Rectal smooth muscle tissue (tissue), 1 donor: ENCODE data around the gene GRK1.
"Not testable (repeated sequence)": the region's sequence is repeated elsewhere in the genome, so short reads cannot be mapped to it uniquely, and the experiment has no call there.

ENCODE experiments used
- H3K27ac ChIP-seq: one replicate; pipeline ENCODE4 v1.7.0; 2013; ENCODE audit warnings: low read depth, low read length, inconsistent platforms
- H3K27me3 ChIP-seq: one replicate; pipeline ENCODE4 v1.7.0; 2013; ENCODE audit warnings: low read length; ENCODE audit not compliant: control insufficient read depth, insufficient read depth
- H3K36me3 ChIP-seq: one replicate; pipeline ENCODE4 v1.7.0; 2013; ENCODE audit warnings: low read length; ENCODE audit not compliant: control insufficient read depth, insufficient read depth
- H3K4me1 ChIP-seq: one replicate; pipeline ENCODE4 v1.7.0; 2013; ENCODE audit warnings: low read length; ENCODE audit not compliant: control insufficient read depth, insufficient read depth
- H3K4me3 ChIP-seq: one replicate; pipeline ENCODE4 v1.7.0; 2013; ENCODE audit warnings: low read length
- H3K9ac ChIP-seq: one replicate; pipeline ENCODE4 v1.7.0; 2013; ENCODE audit warnings: low read length

Gene GRK1

GRCh38 chr13:113666951-113667701 lies at the start of gene GRK1:
TSS of gene GRK1 (plus strand) at chr13:113667219. CDS start at chr13:113667387, 168 bp downstream.
- Histone ChIP-seq H3K4me3 (no peak within 1 kb of the TSS), H3K36me3 (no peaks in the 10 kb centered on the region), H3K4me1 (no peaks in the 10 kb centered on the region), H3K9ac (no peak within 1 kb of the TSS), H3K27me3 (peaks cover 5% of the 10 kb centered on the region), H3K27ac (no peak within 1 kb of the TSS)

GRCh38 chr13:113617961-113618360 lies 49.1 kb upstream of the GRK1 start:
- H3K4me3 ChIP-seq: no peak overlapping the region
- H3K27ac ChIP-seq: no peak overlapping the region
- peaks cover 4% of the 10 kb centered on the region for H3K36me3 ChIP-seq
- H3K27me3 ChIP-seq: no peaks in the 10 kb centered on the region
- no peak overlapping the region for H3K9ac ChIP-seq
- H3K4me1 ChIP-seq: no peaks in the 10 kb centered on the region

- Histone ChIP-seq H3K4me3 (no peak overlapping the region), H3K27me3 (no peaks in the 10 kb centered on the region), H3K36me3 (peaks cover 4% of the 10 kb centered on the region), H3K27ac (no peak overlapping the region), H3K9ac (no peak overlapping the region), H3K4me1 (no peaks in the 10 kb centered on the region)
Observed at GRCh38 chr13:113618455-113618854, 48.6 kb upstream of the GRK1 start.

- Histone ChIP-seq H3K9ac (no peak overlapping the region), H3K4me1 (no peaks in the 10 kb centered on the region), H3K27ac (no peak overlapping the region), H3K27me3 (no peaks in the 10 kb centered on the region), H3K4me3 (no peak overlapping the region), H3K36me3 (peaks cover 4% of the 10 kb centered on the region)
Observed at GRCh38 chr13:113620036-113620796, 46.8 kb upstream of the GRK1 start.

- Histone ChIP-seq H3K36me3 (peaks cover 4% of the 10 kb centered on the region), H3K4me3 (no peak overlapping the region), H3K27me3 (no peaks in the 10 kb centered on the region), H3K9ac (no peak overlapping the region), H3K27ac (no peak overlapping the region), H3K4me1 (no peaks in the 10 kb centered on the region)
Observed at GRCh38 chr13:113621046-113621445, 46.0 kb upstream of the GRK1 start.

- not testable (repeated sequence) for H3K4me1 ChIP-seq, H3K9ac ChIP-seq, H3K27ac ChIP-seq, H3K27me3 ChIP-seq, H3K4me3 ChIP-seq, H3K36me3 ChIP-seq
Observed at GRCh38 chr13:113621498-113621897, 45.5 kb upstream of the GRK1 start.

- H3K4me1 ChIP-seq, H3K9ac ChIP-seq, H3K27ac ChIP-seq, H3K27me3 ChIP-seq, H3K4me3 ChIP-seq, H3K36me3 ChIP-seq: not testable (repeated sequence)
Observed at GRCh38 chr13:113621986-113622550, 45.0 kb upstream of the GRK1 start.

GRCh38 chr13:113622791-113623490 lies 44.1 kb upstream of the GRK1 start:
- Histone ChIP-seq H3K4me3 (no peak overlapping the region), H3K9ac (no peak overlapping the region), H3K27me3 (no peaks in the 10 kb centered on the region), H3K27ac (no peak overlapping the region), H3K4me1 (no peaks in the 10 kb centered on the region), H3K36me3 (peaks cover 5% of the 10 kb centered on the region)

- H3K9ac ChIP-seq: no peak overlapping the region
- H3K27ac ChIP-seq: no peak overlapping the region
- no peaks in the 10 kb centered on the region for H3K4me1 ChIP-seq
- no peak overlapping the region for H3K4me3 ChIP-seq
- no peaks in the 10 kb centered on the region for H3K27me3 ChIP-seq
- peaks cover 5% of the 10 kb centered on the region for H3K36me3 ChIP-seq
Observed at GRCh38 chr13:113623491-113624234, 43.4 kb upstream of the GRK1 start.

- Histone ChIP-seq H3K9ac (no peak overlapping the region), H3K4me1 (no peaks in the 10 kb centered on the region), H3K27me3 (no peaks in the 10 kb centered on the region), H3K27ac (no peak overlapping the region), H3K4me3 (no peak overlapping the region), H3K36me3 (peaks cover 5% of the 10 kb centered on the region)
Observed at GRCh38 chr13:113624235-113624587, 42.8 kb upstream of the GRK1 start.

GRCh38 chr13:113624640-113625304 lies 42.2 kb upstream of the GRK1 start:
- H3K4me3 ChIP-seq, H3K27ac ChIP-seq, H3K9ac ChIP-seq, H3K27me3 ChIP-seq, H3K4me1 ChIP-seq, H3K36me3 ChIP-seq: not testable (repeated sequence)
